Measurements from ENCODE around the gene RMRP.
"Not testable (repeated sequence)": the region's sequence is repeated elsewhere in the genome, so short reads cannot be mapped to it uniquely, and the experiment has no call there.

The RMRP gene

DNA sequence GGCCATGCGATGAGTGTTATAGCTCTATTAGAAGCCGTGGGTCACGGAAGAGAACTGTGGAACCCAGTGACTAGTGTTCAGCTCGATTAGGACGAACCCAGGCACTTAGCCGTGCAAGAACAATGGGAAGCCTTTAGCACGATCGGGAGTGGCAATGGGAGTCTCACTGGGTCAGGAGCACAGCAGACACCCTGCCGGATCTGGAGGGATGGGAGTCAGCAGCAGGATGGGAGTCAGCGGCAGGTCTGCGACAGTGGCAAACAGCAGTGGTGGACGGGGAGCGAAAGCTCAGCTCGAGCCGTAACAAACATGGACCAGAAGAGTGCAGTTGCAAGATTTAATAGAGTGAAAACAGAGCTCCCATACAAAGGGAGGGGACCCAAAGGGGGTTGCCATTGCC, 17.4 kb downstream of the RMRP start:
- not testable (repeated sequence) for DNase-seq

DNA sequence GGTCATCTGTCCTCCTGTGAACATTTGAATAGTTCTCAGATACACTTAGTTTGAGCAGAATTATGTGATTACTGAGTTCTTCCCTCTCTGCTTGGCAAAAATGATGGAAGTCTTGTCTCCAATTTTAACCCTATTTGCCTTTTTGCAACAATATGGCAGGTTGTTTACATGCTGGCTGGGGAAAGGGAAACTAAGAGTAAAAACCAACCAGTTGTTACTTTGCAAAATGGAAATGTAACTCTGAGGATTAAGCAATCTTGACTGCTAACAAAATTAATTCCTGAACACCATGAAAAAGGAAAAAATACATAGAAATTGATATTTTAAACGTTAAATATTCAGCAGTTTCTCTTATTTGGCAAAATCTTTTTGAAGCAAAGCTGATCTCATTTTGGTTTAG, 18.2 kb downstream of the RMRP start:
- DNase-seq, result no peak

DNA sequence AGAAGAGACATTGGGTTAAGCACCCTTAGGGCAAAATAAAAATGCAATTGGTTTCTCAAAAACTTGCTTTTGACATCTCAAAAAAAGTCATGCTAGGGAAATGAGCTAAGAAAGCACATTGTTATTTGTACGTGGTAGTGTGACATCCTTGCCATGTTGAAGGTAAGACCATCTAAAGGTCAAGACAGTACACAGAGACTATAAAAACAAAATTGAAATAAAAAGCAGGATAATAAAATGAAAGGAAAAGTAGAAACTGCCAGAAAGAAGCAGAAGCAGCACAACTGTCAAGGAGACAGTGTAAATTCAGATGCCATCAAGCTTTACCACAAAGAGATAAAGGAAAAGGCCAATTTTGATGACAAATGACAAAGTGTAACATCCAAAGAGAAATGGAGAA, 18.6 kb downstream of the RMRP start:
- DNase-seq, result not testable (repeated sequence)

DNA sequence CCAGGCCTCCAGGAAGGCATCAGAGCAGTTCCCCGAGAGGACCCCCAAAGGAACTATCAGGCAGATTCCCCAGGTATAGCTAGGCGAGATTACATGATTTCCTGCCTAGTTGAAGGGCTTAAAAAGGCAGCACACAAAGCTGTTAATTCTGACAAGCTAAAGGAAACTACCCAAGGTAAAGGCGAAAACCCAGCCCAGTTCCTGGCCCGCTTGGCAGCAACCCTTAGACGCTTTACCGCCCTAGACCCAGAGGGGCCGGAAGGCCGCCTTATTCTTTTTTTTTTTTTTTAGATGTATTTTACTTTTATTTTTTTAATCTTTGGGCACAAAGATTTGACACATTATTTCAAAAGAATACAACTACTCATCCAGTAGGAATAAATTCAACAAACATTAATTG, 19.1 kb downstream of the RMRP start:
- not testable (repeated sequence) for DNase-seq

DNA sequence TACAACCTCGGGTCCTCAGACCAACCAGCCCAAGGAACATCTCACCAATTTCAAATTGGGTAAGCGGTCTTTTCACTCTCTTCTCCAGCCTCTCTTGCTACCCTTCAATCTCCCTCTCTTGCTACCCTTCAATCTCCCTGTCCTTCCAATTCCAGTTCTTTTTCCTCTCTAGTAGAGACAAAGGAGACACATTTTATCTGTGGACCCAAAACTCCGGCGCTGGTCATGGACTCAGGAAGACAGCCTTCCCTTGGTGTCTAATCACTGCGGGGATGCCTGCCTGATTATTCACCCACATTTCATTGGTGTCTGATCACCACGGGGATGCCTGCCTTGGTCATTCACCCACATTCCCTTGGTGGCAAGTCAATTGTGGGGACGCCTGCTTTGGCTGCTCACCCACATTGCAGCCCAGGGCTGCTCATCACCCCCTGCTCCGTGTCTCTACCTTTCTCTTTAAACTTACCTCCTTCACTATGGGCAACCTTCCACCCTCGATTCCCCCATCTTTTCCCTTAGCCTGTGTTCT, 20.3 kb downstream of the RMRP start:
- DNase-seq, result not testable (repeated sequence)

DNA sequence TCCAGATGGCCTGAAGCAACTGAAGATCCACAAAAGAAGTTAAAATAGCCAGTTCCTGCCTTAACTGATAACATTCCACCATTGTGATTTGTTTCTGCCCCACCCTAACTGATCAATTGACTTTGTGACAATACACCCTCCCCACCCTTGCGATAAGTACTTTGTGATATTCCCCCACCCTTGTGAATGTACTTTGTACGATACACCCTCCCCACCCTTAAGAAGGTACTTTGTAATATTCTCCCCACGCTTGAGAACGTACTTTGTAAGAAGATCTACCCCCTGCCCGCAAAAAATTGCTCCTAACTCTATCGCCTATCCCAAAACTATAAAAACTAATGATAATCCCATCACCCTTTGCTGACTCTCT, 21.0 kb downstream of the RMRP start:
- DNase-seq, result not testable (repeated sequence)

DNA sequence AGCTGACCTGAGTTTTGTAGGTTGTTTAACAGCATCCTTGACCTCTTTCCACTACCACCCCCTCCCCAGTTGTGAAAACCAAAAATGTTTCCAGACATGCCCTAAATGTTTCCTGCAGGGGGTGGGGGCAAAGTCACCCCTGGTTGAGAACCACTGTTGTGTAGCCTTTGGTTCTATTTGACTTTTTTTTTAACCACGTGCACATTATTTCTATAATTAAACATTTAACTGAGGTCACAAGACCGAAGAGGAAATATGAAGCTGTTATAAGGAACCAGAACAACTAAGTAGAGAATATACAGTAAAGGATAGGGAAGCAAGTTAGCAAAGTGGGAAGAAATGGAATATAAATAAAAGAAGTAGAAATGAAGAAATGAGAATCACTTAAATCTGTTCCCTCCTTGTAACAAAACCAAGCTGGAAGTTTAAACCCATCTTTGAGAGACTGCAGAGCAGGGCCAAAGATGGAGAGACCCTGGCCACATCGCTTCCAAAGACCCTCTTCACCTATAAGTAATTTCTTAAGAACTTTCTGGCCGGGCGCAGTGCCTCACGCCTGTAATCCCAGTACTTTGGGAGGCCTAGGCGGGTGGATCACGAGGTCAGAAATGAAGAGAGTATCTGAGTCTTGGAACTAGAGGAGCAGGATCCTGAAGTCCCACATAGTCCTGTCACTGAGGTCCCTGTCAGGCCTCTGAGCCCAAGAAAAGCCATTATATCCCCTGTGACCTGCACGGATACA, 21.5 kb downstream of the RMRP start:
- no peak for DNase-seq

DNA sequence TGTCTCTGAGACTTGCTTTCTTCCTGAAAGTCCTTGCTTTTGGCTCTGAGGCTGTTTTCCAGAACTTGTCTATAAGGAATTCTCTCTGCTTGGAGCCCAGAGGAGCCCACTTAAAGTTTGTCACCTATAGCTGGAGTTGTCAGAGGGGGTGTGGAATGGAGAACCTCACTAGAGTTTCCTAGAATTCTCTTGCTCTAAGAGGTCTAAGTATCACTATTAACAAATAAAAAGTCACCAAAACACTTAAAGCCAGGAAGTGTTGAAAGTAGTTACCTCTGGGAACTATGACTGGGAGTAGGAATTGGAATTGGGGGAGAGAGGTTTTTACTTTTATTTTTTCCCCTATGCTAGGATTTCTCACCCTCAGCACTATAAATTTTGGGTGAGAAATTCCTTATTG, 22.1 kb downstream of the RMRP start:
- no peak for DNase-seq

DNA sequence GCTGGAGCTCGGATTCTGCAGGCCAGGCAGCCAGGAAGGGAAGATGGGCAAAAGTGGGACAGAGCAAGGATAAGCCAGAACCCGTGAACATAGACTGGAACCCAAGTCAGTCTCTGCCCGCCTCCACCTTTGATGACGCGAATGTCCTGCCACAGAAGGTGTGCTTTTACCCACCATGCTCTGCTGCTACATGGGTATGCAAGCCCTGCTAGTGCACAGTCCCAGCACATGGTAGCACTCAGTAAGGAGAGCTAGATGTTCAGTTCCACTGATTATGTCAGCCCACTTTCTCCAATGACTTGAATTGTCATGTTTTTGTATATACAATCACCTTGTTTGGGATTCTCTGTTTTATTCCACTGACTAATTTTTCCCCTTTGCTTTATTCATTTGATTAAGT, 28.2 kb downstream of the RMRP start:
- DNase-seq, result no peak

DNA sequence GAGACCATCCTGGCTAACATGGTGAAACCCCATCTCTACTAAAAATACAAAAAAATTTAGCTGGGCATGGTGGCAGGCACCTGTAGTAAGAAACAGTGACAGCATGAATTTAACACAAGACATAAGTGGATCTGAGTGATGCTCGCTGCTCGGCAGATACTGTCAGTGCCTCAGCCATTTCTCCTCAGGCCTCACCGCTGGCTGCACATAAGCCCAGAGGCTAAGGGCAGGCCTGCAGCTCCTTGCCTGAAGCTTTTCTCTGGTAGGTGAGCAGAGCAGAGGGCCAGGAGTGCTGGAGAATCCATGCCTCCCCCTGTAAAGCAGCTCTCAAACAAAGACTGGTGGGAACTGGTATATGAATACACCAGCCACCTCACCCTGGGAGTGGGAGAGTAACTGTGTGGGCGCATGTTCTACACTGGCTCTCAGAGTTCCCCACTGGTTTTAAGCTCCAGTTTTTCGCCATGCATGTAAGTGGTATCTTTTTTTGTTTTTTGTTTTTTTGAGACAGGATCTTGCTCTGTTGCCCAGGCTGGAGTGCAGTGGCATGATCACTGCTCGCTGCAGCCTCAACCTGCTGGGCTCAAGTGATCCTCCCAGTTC, 29.3 kb downstream of the RMRP start:
- DNase-seq, result no peak

DNA sequence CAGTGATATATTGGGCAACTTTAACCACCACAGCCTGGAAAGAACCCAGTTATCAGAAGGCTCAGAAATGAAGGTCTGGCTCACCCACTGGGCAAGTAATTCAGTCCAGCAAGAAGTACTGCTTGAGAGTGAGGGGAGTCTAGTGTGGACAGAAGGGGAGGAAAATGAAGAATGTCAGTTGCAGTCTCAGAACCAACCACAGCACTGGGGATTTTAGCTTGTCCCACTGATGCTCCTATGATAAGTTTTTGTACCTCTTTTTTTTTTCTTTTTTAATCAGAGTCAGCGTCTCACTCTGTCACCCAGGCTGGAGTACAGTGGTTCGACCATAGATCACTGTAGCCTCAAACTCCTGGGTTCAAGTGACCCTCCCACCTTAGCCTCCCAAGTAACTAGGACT, 30.2 kb downstream of the RMRP start:
- no peak for DNase-seq

DNA sequence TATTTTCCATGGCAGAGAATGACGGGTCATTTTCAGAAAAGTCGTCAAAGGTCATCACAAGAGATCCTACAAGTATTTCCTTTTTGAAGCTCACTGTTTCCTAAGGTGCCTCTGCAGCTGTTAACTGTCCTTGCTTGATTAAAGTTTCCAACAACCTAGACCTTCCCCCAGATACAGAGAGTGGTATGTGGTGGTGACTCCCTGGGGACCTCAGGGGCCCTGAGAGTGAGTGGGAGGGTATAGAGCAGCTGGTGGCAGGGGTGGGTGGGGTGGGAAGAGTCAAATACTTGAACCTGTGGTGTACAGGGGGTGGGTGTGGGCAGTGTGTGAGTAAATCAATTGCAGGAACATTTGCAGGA, 38.0 kb downstream of the RMRP start:
- no peak for DNase-seq

DNA sequence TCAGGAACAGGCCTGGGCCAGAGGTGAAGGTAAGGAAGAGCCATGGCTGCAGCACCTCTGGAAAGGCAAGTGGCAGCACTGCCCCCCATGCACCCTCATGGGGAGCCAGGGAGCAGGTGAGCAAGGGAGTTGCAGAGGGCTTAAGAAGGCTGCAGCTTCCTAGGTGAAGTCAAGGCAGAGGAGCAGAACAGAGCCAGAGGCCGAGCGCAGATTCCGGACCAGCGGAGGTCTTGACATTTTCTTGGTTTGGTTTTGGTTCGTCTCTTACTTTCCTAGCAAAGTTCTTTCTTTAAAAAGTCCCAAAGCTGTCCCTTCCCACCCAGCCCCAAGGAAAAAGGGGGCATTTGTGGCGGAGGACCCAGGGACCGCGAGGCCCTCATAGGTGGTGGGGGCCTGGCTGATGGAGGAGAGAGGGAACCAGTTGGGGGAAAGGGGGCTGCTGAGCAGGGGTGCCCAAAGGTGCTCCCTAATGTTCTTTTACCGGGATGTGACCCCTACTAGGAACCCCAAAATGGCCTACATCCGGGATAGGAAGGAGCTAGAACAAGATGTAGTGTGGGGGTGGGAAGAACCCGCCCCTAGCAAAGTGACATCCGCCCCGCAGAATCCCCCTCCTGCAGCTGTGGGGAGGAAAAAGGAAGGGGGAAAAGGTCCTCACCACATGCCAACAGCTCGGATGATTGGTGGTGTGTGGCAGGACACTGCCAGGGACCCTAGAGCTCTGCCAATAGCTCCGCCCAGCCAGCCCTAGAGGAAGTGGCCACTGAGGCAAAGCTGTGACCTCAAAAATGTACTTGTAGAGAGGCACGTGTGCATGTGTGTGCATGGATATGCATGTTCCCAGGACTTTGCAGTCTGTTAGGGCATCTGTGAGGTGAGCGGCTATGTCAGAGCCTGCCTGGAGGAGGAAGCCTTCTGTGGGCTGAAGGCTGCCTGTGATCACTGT, 38.7 kb downstream of the RMRP start:
- DNase-seq, result no peak

DNA sequence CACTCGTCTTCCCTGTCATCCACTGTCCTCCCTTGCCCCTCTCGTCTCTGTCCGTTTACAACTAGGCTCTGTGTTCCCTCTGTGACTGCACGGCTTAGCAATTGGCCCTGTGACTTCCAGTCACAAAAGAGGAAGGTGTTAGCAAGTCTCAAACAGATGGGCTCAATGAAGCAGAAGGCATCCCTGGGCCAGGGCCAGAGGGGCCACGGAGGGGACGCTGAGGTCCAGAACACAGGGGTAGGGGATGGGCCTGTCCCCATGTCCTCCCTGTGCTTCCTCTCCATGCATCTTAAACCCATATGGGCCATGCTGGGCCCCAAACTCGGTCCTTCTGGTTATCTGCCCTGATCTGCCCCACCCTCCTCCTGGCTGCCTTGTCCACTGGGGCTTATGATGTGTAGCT, 39.5 kb downstream of the RMRP start, which contains the start of gene CD72:
Gene CD72, minus strand, starts transcription at position 89 of the 403 bp plus-strand sequence. CDS start 110 bp downstream, outside the sequence.
- DNase-seq, result no peak

DNA sequence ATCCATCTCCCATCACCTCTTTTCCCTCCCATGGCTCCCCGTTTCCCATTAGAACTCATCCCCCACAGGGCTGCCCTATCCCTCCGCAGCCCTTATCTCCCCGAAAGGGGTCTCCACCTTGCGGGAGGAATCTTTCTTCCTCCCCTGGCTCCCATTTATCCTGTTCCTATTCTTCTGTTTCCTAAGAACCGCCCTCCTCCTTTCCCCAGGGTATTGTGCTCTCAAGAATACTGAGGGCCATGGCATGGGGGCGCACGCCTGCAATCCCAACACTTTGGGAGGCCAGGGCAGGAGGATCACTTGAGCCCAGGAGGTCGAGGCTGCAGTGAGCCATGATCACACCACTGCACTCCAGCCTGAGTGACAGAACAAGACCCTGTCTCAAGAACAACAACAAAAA, 40.3 kb downstream of the RMRP start:
- DNase-seq, result no peak

DNA sequence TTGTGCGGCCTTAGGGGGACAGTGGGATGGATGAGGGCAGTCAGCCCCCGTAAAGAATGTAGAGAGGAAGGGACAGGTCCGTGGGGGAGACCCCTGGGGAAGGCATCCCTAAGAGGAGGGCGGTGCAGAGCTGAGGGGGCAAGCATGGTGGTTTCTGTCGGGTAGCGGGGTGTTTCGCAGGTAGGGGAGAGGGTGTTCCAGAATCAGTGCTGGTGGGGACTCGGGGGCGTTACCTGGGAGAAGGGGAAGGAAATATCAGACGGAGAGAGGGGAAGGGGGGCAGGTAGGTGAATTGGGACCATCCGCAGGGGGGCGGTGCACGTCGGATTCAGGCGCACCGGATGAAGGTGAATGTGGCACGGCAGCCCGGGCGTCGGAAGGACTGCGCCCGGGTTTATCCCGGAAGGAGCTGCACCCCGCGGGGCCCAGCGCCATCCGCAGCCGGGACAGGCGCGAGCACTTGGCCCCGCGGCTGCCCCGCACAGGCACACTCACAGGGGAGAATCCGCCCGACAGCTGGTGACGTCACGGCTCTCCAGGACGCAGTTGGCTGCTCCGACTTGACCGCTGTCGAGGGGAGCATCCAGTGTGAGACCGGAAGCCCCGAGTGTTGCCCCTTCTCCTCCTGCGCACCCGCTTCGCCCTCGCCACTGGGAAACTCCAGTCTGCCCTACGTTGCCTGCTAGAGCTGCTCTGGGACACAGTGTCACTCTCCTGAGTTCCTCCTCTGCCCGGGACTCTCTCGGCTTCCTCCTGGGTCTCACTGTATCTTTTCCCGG, 40.9 kb downstream of the RMRP start:
- no peak for DNase-seq

DNA sequence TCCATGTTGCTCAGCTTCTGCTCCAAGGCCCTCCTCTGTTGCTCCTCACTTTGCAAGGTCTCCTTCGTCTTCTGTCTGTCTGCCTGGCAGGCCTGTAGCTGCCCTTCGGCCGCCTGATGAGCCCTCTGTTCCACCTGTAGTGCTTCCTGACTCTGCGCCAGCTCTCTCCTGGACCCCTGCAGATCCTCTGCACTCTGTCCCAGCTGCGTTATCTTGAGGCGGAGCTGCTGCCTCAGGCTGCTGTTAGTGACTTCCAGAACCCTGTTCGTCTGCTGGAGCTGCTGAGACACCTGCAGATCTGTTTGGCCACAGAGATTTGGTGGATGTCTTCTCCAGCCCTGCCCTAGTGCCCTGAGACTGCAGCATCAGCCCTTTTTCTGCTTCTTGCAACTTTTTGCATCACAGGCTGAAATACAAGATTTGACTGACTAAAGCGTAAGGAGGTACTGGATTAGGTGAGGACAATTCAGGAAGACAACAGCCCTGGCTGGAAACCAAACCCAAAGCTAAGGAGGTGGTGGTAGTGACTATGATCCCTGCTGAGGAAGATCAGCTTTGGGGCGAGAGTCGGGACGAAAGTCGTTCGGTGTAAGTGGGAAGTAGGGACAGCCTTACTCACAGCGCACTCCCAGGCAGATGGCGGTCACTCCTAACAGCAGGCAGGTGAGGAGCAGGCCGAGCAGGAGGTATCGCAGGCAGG, 41.7 kb downstream of the RMRP start:
- no peak for DNase-seq

DNA sequence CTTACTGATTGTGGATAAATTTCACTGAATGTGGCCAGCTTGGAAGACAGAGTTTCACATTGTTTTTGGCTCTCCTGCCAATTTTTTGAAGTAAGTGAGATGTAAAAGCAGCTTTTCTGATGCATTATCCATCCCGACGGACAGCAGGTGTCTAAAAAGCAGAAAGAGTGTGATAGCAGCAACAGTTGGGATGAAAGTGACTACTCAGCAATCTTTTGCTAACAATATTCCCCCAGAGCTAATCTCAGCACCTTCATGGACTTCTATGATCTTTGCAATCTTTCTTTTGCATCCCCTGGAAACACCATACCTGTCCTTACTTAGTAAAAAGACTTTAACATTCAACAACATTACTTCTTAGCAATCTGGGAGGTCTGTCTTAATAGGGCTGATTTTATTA, 45.0 kb downstream of the RMRP start:
- DNase-seq, result no peak

DNA sequence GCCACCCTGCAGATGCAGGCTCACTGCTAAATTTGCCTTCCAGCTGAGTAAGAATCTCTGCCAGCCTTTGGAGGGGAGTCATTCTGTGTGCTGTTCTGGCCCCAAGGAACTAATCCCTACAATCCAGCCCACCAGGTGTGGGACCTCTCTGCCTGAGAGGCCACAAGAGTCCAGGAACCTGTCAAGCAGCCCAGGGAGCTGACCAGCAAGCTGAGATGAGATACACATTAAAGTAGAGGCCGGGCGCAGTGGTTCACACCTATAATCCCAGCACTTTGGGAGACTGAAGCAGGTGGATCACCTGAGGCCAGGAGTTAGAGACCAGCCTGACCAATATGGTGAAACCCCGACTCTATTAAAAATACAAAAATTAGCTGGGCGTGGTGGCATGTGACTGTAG, 45.8 kb downstream of the RMRP start:
- DNase-seq, result not testable (repeated sequence)

DNA sequence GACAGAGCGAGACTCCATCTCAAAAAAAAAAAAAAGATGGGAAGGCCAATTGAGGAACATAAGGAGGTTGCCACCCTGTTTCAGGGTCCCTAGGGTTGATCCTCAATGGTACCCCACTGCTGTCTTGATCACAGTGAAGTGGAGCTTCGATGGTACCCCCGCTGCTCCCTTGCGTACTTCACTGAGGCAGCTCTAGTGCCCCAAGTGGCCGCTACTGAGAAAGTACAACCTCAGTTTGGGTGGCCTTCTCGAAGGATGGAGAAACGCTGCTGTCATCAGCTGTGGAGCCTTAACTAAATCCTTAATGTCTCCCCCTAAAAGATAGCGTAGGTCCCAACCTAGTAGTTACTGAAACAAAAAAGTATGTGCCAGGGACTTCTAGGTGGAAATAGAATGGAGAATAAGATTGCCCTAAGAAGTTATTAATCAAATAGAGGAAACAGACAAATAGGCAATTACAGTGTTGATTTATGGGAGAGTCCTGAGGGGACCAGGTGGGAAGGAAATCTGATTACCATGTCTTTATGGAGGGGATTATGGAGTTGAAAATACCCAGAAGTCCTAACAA, 46.5 kb downstream of the RMRP start:
- DNase-seq, result no peak

DNA sequence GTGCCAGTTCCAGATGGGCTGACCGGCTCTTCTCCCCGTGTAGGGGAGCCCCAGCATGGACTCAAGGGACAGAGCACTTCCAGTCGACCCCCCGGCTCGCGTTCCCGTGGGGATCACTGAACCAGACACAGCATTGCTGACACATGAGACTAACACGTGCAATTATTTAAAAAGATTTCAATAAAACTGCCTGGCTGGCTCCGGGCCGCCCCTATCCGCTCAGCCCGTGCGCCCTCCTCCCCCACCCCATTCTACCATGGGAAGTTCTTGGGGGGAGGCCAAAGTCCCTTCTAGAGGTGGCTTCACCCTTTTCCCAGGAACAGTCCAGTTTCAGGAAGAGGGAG, 48.0 kb downstream of the RMRP start:
- DNase-seq, result no peak

Measured in cortex of kidney (tissue), 1 donor.